Measurements from ENCODE around the gene GSE1.

The GSE1 gene

DNA sequence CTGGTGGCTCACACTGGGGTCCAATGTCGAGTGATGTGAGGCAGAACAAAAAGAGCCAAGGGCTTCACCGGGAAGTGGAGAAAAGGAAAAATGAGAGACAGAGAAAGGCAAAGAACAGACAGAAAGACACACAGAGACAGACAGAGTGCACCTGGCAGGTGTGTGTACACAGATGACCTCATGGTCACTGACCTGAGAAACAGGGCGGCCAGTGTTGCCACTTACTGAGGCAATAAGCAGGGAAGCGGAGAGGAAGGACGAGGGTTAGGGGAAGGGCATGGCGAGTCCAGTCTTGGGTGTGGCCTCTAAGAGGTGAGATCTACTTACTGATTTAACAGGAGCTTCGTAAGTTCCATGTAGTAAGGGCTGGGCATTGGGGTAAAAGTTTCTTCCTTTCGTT is 68.1 kb downstream of the GSE1 start:
- no peak for DNase-seq (ENCODE audit: low read depth)

DNA sequence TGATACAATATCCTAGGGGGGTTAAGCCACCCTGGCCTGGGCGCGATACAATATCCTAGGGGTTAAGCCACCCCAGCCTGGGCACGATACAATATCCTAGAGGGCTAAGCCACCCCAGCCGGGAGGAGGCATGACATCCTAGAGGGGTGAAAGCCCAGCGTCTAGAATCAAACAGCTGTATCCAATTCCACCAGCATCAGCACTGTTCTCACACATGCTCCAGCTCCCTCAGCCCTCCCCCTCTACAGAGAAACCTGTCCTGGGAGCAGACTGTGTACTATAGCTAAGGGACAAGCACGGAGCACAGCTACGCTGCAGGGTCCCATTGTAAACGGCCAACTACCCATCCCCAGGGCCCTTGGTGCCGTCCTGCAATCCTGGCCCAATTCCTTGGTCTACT is 69.4 kb downstream of the GSE1 start:
- DNase-seq (ENCODE audit: low read depth): no peak

DNA sequence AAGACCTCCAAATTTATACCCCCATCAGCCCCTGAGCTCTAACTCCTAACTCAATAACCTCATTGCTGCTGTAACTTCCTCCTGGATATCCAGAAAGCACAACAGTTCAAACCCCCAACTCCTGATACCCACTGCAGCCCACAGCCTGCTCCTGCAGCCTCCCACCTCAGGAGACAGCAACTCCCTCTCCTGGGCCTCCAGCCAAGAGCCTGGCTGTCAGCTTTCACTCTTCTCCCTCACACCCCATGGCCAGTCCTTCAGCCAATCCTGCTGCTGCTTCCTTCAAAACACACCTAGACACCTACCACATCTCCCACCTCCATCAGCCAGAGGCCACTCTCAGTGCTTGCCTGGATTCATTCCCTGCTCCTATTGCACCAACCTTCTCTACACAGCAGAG is 70.2 kb downstream of the GSE1 start:
- no peak for DNase-seq (ENCODE audit: low read depth)

DNA sequence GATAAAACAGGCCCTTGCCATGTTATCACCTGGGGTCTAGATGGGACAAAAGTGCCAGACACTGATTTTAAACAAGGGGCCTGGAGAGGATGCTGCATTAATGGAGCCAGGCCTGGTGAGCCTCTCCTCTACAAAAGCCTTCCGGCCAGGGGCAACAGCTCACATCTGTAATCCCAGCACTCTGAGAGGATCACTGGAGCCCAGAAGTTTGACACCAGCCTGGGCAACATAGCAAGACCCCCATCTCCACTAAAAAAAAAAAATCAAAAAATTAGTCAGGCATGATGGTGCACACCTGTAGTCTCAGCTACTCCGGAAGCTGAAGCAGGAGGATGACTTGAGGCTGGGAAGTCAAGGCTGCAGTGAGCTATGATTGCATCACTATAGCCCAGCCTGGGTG is 72.1 kb downstream of the GSE1 start:
- DNase-seq (ENCODE audit: low read depth): no peak

DNA sequence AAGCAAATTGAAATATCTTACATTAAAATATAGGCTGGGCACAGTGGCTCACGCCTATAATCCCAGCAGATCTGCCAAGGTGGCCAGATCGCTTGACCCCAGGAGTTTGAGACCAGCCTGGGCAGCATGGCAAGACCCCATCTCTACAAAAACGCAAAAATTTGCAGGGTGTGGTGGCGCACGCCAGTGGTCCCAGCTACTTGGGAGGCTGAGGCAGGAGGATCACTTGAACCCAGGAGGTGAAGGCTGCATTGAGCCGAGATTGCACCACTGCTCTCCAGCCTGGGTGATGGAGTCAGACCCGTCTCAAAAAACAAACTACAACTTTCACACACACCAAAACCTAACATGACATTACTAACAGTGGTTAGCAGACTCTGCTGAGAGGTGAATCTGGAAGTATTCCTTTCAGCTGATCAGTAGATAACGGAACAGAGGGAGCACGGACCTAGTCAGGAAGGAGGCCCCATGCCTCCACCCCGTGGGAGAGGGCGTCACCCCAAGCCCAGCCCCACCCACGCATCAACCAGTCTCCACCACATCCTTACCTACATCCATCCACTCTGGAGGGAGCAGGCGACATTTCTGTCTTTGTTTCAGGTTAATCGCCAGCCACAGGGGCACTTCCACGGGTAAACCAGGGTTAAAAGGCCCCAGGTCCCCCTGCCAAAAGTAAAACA is 73.9 kb downstream of the GSE1 start:
- no peak for DNase-seq (ENCODE audit: low read depth)

DNA sequence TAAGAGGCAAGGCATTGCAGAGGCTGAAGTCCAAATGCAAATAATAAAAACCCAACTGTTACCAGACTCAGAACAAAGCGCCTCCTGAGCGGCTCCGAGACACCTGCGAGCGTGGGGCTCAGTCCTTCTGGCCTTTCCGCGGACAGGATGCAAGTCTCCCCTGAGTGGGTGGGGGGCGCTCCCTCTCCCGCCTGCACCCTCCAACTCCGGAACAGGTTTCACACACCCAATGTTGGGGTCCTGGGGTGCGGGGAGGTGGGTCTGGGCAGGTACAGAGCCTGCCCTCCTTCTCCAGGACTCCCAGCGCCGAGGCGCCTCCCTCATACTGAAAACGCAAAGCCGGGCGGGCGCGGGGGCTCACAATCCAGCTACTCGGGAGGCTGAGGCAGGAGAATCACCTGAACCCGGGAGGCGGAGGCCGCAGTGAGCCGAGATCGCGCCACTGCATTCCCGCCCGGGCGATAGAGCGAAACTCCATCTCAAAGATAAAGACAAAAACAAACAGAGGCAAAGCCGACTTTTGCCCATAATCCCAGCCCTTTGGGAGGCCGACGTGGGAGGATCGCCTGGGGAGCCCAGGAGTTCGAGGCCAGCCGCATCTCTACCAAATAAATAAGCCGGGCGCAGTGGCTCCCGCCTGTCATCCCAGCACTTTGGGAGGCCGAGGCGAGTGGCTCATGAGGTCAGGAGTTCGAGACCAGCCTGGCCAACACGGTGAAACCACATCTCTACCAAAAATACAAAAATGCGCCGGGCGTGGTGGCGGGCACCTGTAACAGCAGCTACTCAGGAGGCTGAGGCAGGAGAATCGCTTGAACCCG is 74.7 kb downstream of the GSE1 start:
- no peak for DNase-seq (ENCODE audit: low read depth)

DNA sequence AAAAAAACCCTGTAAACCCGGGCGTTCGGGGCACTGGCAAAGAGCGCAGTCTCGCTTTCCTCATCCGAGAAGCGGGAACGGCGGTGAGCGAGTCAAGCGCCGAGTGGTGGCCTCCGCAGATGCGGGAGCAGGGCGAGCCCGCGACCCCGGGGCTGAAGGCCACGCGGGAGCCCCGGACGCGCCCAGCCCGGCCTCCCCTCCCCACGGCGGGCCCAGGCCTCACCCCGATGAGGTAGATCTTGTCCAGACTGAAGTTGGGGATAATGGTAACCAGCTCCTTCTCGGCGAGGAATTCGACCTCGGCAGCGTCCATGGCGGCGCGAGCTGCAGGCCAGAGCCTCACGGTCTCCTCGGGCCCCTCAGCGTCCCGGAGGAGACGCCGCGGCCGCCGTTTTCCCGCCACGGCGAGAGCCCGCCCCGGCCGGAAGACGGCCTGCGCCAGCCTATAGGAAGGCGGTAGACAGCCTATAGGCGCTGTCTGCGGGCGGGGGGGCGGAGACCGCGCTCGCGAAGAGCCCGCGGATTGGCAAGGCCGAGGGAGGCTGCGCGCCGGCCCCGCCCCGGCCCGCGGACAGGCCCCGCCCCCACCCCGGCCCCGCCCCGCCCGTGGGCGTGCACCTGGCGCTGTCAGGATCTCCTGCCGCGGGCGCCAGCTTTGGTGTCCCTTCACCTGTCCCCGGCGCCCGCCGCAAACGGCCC is 75.6 kb downstream of the GSE1 start, which contains the start of gene GINS2:
Gene GINS2 (minus strand): TSS at position 369 of the 699 bp plus-strand sequence. CDS start 56 bp downstream, at position 313.
- peak; percentile 77 for DNase-seq (ENCODE audit: low read depth)

DNA sequence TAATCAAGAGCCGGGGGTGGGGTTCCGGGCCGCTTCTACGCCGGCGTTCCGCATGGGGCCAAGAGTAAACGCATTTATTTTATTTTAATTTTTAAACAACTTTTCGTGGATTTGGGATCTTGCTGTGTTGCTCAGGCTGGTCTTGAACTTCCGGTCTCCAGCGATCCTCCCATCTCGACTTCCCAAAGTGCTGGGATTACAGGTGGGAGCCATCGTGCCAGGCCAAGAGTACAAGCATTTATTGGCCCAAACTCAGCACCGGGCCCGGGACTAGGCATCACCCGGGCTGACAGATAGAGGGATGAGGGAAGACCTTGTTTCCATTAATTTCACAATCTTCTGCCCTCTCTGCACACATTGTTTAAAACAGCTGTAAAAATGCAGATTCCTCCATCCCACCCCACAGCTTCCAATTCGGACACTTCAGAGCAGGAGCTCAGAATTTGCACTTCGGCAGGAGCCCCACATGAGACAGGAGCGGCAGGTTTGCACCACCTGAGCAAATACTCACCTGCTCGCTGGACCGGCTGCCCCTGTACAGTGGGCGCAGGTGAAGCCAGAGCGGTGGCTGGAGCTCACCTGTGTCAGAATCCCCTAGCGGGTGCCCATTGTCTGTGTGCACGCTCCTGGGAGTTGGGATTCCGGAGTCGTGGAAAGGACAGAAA is 76.3 kb downstream of the GSE1 start:
- DNase-seq (ENCODE audit: low read depth): no peak

DNA sequence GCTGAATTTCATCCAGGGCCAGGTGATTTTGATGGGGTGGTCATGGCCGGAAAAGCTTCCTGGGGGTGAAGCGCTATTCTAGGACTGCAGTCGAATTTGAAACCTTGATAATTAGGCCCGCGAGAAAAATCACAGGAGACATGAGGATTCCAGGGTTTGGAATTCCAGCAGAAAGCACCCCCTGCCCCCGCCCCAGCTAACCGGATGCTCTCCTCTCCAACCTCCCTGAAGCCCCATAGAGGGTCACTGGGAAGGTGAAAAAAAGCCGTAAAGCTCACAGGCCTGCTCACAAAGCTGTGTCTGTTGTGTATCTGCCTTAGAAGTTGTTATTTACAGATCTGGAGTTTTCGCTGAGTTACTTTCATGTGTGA is 76.8 kb downstream of the GSE1 start:
- DNase-seq (ENCODE audit: low read depth): no peak

DNA sequence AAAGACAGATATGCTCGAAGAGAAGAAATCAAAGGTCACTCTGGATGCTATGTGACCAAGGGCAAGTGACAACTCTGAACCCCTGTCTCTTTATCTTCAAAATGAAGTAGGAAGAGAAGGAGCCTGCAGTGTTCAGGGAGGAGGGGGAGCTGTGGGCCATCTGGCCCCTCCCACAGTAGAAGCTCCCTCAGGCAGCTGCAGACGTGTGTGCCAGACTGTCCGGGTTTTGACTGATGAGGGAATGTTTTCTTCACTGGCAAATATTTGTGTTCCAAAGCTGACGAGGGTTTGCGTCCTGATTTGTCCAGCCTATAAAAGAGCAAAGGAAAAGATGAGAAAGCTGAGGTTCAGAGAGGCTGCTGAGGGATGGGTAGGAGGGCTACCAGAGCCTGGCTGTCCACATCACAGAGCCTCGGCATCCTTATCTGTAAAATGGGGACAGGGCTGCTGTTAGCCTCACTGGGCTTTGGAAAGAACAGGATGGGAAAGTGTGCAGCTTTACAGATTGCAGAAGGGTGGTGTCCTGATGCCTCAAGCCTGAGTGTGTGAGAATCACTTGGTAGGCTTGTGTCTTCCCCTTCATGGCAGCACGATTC is 77.4 kb downstream of the GSE1 start:
- no peak for DNase-seq (ENCODE audit: low read depth)

DNA sequence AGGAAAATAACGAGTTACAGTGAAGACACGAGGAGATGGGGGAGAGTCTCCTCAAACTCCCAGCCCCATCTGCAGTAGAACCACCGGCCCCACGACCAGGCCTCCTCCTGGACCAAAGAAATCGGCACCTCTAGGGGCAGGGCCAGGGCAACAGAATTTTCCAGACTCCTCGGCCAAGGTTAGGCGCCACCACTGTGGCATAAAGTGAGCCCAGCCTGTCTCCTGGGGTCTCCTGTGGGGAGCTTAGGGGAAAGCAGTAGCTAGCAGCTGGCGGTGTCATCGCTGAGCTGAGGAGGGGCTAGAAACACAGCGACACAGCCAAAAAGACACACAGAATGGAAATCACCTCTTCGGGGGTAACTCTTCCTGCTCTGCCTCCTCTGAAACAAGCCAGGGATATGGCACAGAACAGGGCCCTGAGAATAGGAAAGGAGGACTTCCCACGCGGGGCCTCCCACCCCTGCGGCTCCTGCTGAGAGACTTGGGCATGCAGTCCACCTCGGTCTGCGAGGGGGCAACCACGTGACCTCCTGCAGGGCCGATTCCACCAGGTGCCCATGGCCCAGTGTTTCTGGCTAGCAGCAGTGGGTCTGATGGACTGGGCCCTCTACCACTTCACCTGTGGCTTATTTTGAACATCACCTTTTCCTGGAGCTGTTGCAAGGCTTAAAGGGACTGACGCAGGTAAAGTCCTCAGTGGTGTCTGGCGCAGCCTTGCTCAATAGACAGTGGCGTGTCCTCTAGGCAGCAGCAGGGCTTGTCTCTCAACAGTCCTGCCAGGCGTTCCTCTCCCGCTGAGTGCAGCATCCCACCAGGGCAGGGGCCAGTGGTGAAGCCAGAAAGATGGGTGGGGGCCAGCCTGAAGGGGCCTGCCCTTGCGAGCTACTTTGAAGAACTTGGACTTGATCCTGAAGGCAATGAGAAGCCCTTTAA is 82.3 kb downstream of the GSE1 start:
- DNase-seq (ENCODE audit: low read depth): no peak

DNA sequence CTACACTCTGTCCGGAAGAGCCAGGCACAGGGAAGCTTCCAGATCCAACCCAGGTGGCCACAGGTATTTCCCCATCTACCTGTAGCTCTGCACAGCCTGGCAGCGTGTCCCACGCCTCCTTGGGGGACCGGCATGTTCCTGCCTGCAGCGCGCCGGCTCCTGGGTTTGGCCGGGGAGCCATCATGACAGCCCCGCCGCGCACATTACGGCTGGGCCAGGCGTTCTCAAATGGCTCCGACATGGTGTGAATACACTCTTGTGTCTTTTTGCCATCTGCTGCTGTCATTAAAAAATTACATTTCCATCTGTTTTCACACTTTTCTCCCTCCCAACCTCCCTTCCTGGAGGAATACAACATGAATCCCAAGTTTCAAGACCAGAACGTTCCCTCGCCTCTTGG is 83.7 kb downstream of the GSE1 start:
- no peak for DNase-seq (ENCODE audit: low read depth)

DNA sequence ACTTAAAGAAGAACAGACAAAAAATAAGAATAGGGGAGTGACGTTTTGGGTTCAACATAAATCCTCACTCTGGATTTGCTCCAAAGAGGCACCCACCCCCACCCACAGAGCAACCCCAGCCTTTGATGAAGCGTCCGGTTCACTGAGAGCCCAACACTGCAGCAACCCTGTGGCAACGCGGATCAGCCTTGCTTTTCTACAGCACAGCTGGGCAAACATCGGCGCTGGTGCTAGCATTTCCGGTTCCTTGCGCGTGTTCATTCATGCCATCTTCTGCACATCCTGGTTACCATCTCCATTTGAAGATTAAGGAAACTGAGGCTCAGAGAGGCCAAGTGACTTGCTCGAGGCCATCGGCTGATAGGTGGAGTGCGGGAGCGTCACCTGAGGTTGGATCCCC is 84.3 kb downstream of the GSE1 start:
- no peak for DNase-seq (ENCODE audit: low read depth)

DNA sequence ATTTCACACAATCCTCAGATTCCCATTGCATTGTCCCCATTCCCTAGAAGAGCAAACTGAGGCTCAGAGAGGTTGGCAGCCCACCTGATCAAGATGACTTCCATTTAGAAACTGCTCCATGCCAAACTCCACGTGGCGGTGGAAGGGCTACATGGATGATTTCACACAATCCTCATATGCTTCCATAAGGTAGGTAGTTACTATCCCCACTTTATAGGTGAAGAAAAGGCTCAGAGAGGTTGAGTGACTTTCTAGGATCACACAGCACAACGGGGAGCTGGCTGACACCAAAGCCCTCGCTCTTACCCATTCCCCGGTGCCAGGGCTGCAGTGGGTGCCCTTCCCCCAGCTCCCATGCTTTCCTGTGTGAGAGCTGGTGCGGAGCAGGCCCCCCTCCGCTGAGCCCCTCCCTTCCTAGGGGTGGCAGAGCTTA is 85.4 kb downstream of the GSE1 start:
- no peak for DNase-seq (ENCODE audit: low read depth)

DNA sequence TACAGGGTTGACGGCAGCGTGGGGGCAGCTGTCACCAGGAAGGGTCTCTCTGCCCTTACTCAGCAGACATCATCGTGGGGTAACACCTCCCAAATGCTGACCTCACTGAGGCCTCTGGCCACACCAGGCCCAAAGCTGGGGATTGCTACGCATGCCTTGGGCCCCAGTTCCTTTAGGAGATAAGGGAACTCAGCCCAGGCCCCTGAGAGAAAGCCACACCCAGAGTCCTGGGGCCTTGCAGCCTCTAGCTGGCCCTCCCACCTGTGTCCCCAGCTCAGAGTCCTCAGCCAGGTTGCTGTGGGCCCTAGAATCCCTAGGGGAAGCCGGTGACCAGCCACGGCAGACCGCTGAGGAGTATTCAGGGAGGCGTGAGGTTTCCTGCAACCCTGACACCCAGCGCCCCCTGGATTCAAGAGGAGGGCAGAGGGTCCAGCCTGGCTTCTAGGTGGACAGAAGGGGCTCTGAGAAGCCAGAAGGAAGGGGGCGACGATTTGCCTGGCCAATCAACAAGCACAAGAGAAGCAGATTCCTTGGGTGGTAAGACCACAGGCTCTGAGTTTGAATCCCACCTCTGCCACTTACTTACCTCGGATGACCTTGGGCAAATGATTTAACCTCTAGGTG is 85.9 kb downstream of the GSE1 start:
- DNase-seq (ENCODE audit: low read depth): no peak

DNA sequence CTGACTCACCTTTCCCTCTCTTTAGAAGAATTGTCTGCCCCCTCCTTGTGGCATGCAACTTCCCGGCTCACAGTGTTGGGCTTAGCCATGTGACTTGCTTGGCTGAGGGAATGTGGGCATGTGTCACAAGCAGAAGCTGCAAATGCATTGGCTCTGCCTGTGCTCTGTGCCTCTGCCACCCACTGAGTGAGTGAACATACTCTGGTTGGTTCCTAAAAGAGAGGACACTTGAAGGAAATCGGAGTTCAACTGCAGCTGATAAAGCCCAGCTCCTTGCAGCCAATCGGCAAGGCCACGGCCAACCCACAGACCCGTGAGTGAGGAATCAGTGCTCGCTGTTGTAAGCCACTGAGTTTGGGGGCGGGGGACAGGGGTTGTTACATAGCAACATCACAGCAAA is 86.5 kb downstream of the GSE1 start:
- peak; percentile 25 for DNase-seq (ENCODE audit: low read depth)

DNA sequence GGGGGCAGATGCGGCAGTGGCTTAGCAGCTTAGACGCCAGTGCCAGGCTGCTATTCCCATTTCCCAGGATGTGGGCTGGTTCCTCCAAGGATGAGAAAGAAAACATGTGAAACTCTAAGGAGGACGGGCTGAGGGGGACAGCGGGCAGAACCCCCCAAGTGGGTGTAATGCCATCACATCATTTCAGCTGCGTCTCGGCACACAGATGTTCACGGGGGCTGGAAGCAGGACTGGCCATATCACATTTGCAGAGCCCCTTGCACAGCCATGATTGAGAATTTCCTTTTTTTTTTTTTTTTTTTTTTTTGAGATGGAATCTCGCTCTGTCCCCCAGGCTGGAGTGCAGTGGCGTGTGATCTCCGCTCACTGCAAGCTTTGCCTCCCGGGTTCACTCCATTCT is 90.9 kb downstream of the GSE1 start:
- DNase-seq (ENCODE audit: low read depth): no peak

DNA sequence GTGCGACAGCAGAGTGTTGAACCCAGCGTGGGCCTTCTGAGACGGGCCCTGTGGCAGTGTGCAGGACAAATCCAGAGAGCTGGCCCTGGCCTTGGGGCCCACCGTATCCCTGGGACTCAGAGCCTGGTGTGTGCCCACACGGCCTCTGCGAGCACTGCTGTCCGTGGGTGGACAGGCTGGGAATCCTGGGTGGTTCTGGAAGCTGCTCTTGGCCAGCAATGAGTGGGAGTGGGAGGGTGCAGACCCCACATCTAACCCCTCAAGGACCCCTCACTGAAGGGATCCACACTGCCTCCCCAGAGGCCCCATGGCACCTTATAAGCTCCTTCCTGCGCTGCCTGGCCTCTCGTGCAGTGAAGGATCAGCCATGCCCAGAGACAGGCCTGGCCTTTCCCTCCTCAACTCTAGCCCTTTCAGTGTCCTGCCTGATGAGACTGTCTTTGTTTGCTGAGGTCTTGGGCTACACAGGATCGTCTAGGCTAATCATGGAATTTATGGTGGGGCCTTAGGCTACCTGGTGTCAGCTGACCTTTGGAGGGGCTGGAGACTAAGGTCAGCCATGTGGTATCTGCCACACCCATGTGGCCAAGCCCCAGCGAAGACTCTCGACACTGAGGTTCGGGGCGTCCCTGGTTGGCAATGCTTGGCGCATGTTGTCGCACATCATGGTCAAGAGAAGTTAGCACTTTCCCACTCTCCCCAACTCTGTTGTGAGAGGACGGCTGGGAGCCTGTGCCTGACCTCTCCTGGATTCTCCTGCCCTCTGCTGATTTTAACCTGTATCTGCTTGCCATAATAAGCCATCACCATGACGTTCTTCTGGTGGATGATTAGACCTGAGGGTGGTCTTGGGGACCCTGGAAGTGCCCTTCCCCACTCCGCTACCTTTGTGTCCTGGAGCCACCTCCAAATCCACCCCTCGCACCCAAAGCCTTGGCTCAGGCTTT is 92.1 kb downstream of the GSE1 start:
- DNase-seq (ENCODE audit: low read depth): no peak

DNA sequence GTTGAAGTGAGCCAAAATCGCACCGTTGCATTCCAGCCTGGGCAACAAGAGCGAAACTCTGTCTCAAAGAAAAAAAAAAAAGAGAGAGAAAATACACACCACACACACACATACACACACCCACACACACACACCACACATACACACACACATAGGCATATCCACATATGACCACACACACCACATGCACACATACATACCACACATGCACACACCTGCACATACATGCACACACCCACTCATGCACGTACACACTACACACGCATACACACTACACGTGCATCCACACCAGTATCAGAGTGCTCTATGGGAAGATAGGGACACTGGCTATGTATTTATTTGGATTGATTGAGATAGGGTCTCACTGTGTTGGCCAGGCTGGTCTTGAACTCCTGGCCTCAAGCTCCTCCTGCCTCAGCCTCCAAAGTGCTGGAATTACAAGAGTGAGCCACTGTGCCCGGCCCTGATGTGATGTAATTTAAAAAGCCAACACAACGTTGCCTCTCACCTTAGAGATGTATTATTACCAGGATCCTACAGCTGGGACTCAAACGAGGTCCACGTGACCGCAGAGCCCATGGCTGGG is 93.4 kb downstream of the GSE1 start:
- no peak for DNase-seq (ENCODE audit: low read depth)

All from stromal cell of bone marrow (primary cell).